RPMI7951 (cell line): ENCODE data around the gene RPS27. TPM values are rescaled to one million over a fixed set of nuclear protein-coding genes. Genes with fewer than 3 reads are reported as not detected.
A peak's percentile ranks its signal among the peaks of the same experiment; 100 is the strongest.
"Not testable (repeated sequence)": the region's sequence is repeated elsewhere in the genome, so short reads cannot be mapped to it uniquely, and the experiment has no call there.

Experiments used
- DNase-seq: peaks from one replicate; pipeline ENCODE4 v3.0.0-alpha.2; 2012; ENCODE audit warnings: low read depth
- total RNA-seq: library from RNA; depleted of rRNA; stranded (reverse); fragments of >200 nt; shearing (Covaris generic); gene quantifications from 2 replicates; pipeline ENCODE4 v1.2.3, GENCODE V29; 2014; rRNA removed

Gene RPS27
- total RNA-seq, 1 experiment from 2014 or later: 2,841 TPM

GRCh38 chr1:153985941-153986761 lies 4.4 kb upstream of the RPS27 start, which contains the start of gene RAB13:
RAB13 (minus strand) TSS chr1:153986339; CDS start chr1:153986236, 103 bp downstream.
- DNase-seq: peak; percentile 86

GRCh38 chr1:153987621-153988020 lies 2.9 kb upstream of the RPS27 start:
- no peak for DNase-seq

GRCh38 chr1:153991151-153991630 lies 629 bp downstream of the RPS27 start:
- no peak for DNase-seq

GRCh38 chr1:153991806-153992205 lies 1.2 kb downstream of the RPS27 start:
- DNase-seq: no peak

- no peak for DNase-seq
Measured at GRCh38 chr1:153995202-153995601, 4.6 kb downstream of the RPS27 start.

GRCh38 chr1:153995640-153996039 lies 5.1 kb downstream of the RPS27 start:
- DNase-seq: no peak

GRCh38 chr1:153996882-153997281 lies 6.3 kb downstream of the RPS27 start:
- DNase-seq: not testable (repeated sequence)

- DNase-seq: no peak
Measured at GRCh38 chr1:154000420-154000819, 9.9 kb downstream of the RPS27 start.

GRCh38 chr1:154006136-154006535 lies 15.6 kb downstream of the RPS27 start:
- no peak for DNase-seq

GRCh38 chr1:154012129-154012528 lies 21.6 kb downstream of the RPS27 start:
- DNase-seq: no peak

GRCh38 chr1:154012543-154012942 lies 22.0 kb downstream of the RPS27 start:
- DNase-seq: not testable (repeated sequence)

- DNase-seq: peak; percentile 18
Measured at GRCh38 chr1:154014154-154014907, 23.8 kb downstream of the RPS27 start.

GRCh38 chr1:154019269-154019668 lies 28.7 kb downstream of the RPS27 start:
- DNase-seq: no peak

- DNase-seq: no peak
Measured at GRCh38 chr1:154019940-154020339, 29.4 kb downstream of the RPS27 start.

- not testable (repeated sequence) for DNase-seq
Measured at GRCh38 chr1:154033697-154034096, 43.1 kb downstream of the RPS27 start.

Other genes starting within 250 kb of the RPS27 start
- 7.4 and 7.5 TPM in 2 replicates for gene SLC27A3, start 215.4 kb upstream of the RPS27 start, total RNA-seq
- 5.1 and 7.3 TPM in 2 replicates for gene GATAD2B, start 67.8 kb upstream of the RPS27 start, total RNA-seq
- gene DENND4B, start 44.0 kb upstream of the RPS27 start, total RNA-seq: 5.9 and 8.0 TPM in 2 replicates
- 9.1 and 11.2 TPM in 2 replicates for gene CRTC2, start 32.1 kb upstream of the RPS27 start, total RNA-seq
- gene SLC39A1, start 27.2 kb upstream of the RPS27 start, total RNA-seq: 70.4 and 95.4 TPM in 2 replicates
- gene CREB3L4, start 22.9 kb upstream of the RPS27 start, total RNA-seq: 7.0 and 10.4 TPM in 2 replicates
- gene JTB, start 13.1 kb upstream of the RPS27 start, total RNA-seq: 155 and 201 TPM in 2 replicates
- 41.3 and 44.3 TPM in 2 replicates for gene RAB13, start 4.4 kb upstream of the RPS27 start, total RNA-seq
- gene NUP210L, start 164.3 kb downstream of the RPS27 start, total RNA-seq: not detected in 2 replicates
- 499 and 606 TPM in 2 replicates for gene TPM3, start 201.3 kb downstream of the RPS27 start, total RNA-seq
- not detected in 2 replicates for gene CFAP141, start 215.6 kb downstream of the RPS27 start, total RNA-seq
- 52.8 and 73.8 TPM in 2 replicates for gene UBAP2L, start 230.2 kb downstream of the RPS27 start, total RNA-seq